ENCODE data around the gene KCNIP1.

DNA sequence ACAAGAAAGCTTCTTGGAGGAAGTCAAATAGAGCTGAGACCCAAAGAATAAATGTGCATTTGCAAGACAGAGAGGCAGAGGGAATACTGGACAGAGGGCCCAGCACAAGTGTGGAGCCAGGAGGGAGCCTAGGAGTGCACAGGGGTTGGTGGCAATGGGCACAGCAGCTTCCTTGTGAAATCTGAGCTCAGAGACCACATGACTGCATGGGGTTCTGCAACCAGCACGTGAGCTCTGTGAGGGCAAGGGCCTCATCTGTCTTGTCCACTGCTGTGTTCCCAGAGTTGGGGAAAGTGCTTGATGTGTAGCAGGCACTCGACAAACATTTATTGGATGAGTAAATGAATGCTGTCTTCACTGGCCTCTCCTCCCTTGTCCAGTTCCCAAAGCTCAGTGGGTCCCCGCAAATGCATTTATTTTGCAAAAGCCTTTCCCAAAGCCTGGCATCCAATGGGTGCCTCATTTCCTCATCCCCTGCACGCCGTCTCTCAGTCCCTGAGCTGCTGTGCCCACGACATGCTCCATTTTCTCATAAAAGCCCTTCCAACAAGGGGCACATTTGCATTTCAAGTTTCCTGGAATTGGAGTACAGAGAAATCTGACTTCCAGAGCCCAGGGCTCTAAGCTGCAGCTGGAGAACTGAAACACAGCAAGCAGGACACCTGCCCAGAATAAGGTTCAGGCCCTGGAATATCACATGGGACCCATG, 58.5 kb downstream of the KCNIP1 start:
- no peak for TF ChIP-seq ETV5 (CRISPR knock-in tag; IDR thresholded peaks at IDR 0.05; ENCODE audit: borderline replicate concordance)
- TF ChIP-seq EHMT2 (IDR thresholded peaks at IDR 0.05; ENCODE audit: borderline replicate concordance, low read depth, low read length), result no peak
- TF ChIP-seq ATF1 (CRISPR knock-in tag; IDR thresholded peaks at IDR 0.05), result no peak
- no peak for TF ChIP-seq CBFB (CRISPR knock-in tag; IDR thresholded peaks at IDR 0.05)
- TF ChIP-seq, protein P1, sequence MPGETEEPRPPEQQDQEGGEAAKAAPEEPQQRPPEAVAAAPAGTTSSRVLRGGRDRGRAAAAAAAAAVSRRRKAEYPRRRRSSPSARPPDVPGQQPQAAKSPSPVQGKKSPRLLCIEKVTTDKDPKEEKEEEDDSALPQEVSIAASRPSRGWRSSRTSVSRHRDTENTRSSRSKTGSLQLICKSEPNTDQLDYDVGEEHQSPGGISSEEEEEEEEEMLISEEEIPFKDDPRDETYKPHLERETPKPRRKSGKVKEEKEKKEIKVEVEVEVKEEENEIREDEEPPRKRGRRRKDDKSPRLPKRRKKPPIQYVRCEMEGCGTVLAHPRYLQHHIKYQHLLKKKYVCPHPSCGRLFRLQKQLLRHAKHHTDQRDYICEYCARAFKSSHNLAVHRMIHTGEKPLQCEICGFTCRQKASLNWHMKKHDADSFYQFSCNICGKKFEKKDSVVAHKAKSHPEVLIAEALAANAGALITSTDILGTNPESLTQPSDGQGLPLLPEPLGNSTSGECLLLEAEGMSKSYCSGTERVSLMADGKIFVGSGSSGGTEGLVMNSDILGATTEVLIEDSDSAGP (CRISPR knock-in tag; IDR thresholded peaks at IDR 0.05; ENCODE audit: borderline replicate concordance), result no peak
- TF ChIP-seq, protein P2, sequence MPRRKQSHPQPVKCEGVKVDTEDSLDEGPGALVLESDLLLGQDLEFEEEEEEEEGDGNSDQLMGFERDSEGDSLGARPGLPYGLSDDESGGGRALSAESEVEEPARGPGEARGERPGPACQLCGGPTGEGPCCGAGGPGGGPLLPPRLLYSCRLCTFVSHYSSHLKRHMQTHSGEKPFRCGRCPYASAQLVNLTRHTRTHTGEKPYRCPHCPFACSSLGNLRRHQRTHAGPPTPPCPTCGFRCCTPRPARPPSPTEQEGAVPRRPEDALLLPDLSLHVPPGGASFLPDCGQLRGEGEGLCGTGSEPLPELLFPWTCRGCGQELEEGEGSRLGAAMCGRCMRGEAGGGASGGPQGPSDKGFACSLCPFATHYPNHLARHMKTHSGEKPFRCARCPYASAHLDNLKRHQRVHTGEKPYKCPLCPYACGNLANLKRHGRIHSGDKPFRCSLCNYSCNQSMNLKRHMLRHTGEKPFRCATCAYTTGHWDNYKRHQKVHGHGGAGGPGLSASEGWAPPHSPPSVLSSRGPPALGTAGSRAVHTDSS (CRISPR knock-in tag; conservative IDR thresholded peaks at IDR 0.05), result no peak
- TF ChIP-seq ZNF850 (CRISPR knock-in tag; conservative IDR thresholded peaks at IDR 0.05), result no peak

All from HepG2 (cell line).